ENCODE measurements around the gene NTSR1. TPM values are rescaled to one million over a fixed set of nuclear protein-coding genes. Genes with fewer than 3 reads are reported as not detected.

NTSR1 gene
- total and polyA plus RNA-seq, 2 of the 8 experiments (the other 6 are each of a cell fraction or from before 2014, with no cell fraction given), result 0.53 to 0.89 TPM

DNA sequence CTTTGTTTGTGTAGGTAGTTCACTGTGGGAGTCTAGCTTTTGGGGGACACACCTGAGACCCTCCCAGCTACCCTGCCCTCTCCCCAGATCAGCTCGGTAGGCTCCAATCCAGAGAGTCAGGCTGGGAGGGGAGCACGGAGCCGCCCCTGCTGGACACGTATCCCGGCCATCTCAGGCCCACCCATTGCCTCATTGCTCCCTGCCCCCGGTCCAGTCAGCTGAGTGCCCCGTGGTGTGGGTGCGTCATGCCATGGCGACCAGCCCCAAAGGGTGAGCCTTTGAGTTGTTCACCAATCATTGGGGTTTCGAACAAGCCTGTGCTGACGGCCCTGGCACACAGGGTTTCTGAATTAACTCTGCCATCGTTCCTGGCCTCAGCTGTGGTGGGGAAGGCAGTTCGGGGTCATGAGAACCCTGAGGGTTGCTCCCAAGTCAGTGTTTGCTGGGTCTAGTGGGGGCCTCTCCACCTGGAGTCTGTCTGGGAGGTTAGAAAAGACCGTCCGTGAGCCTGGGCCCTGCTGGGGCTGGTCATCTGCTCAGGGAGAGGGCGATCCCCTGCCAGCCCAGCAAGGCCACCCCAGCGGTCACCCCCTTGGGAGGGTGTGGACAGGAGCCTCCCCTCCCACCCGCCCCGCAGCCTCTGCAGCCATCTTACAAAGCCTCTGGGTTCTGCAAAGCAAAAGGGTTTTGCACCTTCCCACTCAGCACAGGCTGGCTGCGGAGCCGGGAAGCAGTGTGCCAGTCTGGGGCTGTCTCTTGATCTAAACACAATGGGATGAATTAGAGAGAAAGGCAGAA is 34.5 kb downstream of the NTSR1 start (continued):
- TF ChIP-seq, protein P1, sequence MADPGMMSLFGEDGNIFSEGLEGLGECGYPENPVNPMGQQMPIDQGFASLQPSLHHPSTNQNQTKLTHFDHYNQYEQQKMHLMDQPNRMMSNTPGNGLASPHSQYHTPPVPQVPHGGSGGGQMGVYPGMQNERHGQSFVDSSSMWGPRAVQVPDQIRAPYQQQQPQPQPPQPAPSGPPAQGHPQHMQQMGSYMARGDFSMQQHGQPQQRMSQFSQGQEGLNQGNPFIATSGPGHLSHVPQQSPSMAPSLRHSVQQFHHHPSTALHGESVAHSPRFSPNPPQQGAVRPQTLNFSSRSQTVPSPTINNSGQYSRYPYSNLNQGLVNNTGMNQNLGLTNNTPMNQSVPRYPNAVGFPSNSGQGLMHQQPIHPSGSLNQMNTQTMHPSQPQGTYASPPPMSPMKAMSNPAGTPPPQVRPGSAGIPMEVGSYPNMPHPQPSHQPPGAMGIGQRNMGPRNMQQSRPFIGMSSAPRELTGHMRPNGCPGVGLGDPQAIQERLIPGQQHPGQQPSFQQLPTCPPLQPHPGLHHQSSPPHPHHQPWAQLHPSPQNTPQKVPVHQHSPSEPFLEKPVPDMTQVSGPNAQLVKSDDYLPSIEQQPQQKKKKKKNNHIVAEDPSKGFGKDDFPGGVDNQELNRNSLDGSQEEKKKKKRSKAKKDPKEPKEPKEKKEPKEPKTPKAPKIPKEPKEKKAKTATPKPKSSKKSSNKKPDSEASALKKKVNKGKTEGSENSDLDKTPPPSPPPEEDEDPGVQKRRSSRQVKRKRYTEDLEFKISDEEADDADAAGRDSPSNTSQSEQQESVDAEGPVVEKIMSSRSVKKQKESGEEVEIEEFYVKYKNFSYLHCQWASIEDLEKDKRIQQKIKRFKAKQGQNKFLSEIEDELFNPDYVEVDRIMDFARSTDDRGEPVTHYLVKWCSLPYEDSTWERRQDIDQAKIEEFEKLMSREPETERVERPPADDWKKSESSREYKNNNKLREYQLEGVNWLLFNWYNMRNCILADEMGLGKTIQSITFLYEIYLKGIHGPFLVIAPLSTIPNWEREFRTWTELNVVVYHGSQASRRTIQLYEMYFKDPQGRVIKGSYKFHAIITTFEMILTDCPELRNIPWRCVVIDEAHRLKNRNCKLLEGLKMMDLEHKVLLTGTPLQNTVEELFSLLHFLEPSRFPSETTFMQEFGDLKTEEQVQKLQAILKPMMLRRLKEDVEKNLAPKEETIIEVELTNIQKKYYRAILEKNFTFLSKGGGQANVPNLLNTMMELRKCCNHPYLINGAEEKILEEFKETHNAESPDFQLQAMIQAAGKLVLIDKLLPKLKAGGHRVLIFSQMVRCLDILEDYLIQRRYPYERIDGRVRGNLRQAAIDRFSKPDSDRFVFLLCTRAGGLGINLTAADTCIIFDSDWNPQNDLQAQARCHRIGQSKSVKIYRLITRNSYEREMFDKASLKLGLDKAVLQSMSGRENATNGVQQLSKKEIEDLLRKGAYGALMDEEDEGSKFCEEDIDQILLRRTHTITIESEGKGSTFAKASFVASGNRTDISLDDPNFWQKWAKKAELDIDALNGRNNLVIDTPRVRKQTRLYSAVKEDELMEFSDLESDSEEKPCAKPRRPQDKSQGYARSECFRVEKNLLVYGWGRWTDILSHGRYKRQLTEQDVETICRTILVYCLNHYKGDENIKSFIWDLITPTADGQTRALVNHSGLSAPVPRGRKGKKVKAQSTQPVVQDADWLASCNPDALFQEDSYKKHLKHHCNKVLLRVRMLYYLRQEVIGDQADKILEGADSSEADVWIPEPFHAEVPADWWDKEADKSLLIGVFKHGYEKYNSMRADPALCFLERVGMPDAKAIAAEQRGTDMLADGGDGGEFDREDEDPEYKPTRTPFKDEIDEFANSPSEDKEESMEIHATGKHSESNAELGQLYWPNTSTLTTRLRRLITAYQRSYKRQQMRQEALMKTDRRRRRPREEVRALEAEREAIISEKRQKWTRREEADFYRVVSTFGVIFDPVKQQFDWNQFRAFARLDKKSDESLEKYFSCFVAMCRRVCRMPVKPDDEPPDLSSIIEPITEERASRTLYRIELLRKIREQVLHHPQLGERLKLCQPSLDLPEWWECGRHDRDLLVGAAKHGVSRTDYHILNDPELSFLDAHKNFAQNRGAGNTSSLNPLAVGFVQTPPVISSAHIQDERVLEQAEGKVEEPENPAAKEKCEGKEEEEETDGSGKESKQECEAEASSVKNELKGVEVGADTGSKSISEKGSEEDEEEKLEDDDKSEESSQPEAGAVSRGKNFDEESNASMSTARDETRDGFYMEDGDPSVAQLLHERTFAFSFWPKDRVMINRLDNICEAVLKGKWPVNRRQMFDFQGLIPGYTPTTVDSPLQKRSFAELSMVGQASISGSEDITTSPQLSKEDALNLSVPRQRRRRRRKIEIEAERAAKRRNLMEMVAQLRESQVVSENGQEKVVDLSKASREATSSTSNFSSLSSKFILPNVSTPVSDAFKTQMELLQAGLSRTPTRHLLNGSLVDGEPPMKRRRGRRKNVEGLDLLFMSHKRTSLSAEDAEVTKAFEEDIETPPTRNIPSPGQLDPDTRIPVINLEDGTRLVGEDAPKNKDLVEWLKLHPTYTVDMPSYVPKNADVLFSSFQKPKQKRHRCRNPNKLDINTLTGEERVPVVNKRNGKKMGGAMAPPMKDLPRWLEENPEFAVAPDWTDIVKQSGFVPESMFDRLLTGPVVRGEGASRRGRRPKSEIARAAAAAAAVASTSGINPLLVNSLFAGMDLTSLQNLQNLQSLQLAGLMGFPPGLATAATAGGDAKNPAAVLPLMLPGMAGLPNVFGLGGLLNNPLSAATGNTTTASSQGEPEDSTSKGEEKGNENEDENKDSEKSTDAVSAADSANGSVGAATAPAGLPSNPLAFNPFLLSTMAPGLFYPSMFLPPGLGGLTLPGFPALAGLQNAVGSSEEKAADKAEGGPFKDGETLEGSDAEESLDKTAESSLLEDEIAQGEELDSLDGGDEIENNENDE (IDR thresholded peaks at IDR 0.05; ENCODE audit: insufficient replicate concordance, low read length), result no peak
- TF ChIP-seq GTF2F1 (IDR thresholded peaks at IDR 0.05; ENCODE audit: borderline replicate concordance, low read depth, low read length), result no peak
